ENCODE data around the gene LRRN1.
A peak's percentile ranks its signal among the peaks of the same experiment; 100 is the strongest.

Gene LRRN1

DNA sequence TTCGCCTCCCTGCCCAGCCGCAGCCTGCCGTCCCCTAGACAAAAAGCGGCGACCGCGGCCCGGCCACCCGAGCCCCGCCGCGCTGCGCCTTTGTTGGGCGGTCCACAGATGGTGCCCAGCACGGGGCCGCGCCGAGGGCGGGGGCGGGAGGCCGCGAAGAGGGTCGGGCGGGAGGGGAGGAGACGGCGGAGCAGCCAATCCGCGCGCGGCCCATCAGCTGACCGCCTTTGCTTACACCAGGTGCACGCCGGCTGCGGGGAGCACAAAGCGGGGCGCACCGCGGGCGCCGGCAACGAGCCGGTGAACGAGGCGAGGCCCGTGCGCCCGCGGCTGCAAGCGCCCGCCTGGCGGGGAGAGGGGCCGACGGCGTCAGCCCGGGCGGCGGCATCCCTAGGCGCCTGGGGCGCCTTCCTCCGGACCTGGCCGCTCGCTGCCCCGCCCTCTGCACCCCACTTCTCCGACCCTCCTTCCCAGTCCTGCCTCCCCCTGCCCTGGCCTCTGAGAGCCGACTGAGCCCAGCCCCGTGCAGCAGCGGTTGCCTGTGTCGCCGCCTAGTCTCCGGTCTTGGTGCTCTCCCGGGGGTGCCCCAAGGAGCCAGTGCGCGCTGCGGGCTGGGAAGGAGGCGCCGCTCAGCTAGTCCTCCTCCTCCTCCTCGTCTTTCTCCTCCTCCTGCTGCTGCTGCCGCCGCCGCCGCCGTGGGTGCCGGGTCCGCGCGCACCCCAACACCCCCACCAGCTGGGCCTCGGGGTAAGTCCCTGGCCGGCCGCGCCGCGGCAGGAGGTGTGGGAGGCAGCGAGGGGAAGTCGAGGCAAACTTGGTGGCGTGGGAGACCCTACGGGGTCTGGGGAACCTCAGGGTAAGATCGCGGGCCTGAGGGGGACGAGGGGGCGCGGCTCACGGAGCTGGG lies at the start of gene LRRN1:
LRRN1 (plus strand) TSS at position 259 of the 907 bp plus-strand sequence. CDS start 45,211 bp downstream, outside the sequence.
- peak; percentile 36 for DNase-seq

DNA sequence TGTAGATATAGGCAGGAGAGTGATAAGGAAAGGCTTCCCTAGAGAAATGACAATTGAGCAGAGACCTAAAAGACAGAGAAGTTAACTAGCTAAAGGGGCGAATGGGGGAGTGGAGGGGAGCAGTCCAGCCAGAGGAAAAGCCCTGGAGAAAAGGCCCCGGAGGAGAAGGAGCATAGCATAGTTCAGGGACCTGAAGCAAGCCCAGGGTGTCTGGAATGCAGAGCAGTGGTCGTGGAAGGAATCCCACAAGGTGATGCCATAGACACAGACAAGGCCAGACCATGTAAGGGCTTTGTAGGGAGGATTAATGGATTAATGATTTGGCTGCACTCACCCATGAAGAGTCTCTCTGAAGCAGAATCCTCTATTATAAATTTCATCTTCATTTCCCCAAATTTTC lies 45.8 kb upstream of the LRRN1 start:
- no peak for DNase-seq

DNA sequence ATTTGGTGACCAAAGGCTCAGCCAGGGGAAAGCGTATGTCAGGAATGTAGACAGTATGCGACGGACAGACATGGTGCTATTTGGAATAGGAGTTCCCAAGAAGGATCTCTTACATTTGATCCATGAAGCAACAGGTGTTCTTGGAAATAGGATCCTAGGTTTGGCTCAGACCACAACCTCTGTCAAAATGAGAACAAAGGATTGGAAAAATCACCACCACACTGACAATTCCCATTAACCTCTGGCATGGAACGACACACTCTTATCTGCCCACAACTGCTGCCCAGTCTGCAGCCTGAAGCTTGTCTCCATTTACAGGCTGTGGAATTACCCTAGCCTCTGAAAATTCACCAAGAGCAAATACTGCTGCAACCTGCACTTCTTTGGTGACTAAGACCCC lies 33.6 kb upstream of the LRRN1 start:
- no peak for DNase-seq

DNA sequence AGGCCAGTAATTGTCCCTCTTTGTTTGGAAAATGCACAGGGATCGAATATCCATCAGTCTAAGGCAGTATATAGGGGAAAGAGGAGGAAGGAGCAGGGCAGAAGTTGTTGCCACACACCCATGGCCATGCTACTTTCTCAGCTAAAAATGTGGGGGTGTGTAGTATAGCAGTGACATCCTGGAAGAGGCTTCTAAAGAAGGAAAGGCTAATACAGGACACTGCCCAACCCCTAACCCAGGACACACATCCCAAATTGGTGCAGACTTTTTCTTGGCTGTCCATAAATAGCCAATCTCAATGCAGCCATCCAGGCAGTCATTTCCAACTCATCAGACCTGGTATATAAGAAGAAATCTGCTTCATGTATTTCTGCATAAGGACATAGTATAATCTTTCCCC lies 33.1 kb upstream of the LRRN1 start:
- DNase-seq: no peak

DNA sequence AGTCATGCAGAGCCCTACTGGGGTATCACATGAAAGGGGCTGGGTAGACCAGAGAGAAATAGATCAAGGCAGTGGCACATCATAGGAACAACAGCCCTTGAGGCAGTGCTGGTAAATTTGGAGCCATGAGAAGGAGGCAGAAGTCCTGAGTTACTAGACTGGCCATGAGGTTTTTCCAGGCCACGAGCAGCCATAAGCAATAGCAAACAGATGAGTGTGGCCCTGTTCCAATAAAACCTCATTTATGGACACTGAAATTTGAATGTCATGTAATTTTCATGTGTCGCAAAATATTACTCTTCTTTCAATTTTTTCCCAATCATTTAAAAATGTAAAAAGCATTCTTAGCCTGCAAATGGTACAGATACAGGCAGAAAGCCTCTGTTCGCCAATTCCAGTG lies 28.1 kb upstream of the LRRN1 start:
- no peak for DNase-seq

DNA sequence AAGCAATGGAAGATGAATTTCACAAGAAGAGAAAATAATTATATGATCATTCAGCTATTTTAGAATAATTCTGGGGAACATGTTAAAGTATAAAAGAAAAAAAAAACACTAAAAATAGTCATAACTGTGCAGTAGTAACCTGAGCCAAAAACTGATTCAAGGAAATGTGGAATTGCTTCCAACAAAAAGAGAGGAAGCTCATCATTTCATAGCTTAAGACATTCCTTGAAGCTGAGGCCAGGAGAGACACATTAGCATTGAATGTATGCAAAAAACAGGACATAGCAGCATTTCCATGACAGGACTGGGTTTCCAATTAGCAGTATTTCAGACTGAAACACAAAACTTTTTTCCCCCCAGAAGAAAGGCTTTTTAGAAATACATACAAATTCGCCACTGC lies 27.7 kb upstream of the LRRN1 start:
- no peak for DNase-seq

DNA sequence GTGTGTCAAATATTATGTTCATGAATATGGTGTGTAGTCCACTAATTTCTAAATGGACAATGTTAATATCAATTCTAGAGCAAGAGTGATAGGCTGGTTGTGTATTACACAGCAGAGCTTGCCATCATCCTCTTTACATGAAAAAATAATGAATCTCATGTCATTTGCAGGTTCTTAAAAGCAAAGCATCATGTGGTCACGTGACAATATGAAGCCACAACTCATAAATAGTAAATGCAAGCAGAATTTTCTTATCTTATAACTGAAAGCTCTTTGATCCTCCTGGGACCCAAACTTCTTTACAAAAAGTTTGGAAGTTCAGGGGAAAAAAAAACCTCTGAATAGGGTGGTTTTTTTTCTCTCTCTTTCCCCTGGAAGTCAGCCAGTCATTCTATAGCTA lies 26.9 kb upstream of the LRRN1 start:
- DNase-seq: no peak

DNA sequence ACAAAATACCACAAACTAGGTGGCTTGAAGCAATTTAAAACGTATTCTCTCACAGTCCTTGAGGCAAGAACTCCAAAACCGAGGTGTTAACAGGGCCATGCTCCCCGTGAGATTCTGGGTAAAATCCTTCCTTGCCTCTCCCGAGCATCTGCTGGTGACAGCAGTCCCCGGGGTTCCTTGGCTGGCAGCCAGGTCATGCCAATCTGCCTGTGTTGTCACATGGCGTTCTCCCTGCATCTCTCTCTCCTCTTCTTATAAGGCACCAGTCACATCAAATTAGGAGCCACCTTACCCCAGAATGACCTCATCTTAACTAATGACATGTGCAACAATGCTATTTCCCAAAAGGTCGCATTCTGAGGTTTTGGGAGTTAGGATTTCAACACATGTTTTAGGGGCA lies 26.3 kb upstream of the LRRN1 start:
- no peak for DNase-seq

DNA sequence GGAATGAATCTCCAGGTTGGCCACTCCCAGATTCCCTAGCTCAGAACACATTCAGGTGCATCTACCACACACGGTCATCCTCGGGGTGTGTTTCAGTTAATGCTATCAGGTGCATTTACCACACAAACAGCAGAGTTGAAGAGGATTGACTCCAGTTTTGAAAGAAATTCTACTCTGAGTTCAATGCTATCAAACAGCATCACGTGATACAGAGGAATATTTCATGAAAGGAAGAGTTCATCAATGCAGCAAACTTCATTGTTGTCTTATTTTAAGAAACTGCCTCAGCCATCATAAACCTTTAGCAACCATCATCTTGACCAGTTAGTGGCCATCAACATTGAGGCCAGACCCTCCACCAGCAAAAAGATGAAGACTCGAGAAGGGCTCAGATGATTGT lies 22.6 kb upstream of the LRRN1 start:
- no peak for DNase-seq

DNA sequence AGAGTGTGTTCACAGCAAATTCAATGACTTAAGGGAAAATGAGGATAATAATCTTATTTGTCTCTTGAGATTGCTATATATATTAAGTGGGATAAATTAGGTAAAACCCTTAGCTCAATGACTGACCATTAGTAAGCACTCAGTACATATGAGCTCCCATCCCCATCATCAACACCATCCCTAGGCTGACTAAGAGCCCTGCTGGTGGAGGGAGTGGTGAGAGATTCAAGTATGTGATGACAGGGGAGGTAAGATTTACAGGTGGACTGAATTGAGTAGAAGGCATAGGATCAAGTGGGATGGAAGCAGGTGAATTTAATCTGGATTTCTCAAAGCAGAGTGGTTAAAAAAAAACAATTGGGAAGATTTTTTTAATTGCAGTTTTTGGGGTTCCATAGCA lies 21.0 kb upstream of the LRRN1 start:
- no peak for DNase-seq

DNA sequence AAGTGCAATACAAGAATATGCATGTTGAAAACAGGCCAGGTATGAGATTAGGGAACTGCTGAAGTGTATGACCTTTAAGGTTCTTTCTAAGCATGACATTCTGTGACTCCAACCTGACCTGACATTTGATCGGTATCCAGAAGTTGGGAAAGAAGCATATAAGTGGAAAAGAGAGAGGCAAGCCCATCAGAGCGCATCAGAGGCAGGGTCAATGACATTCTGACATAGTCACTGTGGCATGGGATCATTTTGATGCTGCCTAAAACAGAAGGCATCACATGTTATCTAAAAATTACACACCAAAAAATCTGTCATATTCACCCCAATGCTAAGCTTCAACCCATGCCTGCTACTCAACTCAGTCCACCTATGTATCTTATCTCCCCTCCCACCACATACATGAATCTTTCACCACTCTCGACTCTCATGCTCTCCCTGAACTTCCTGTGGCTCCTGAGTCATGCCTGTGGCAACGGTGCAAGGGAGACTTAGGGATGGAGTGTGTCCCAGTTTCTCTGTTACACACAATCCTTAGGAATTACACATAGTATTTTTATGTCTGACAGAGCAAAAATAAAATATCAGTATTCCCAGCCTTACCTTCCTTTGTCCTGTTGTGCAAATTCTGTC lies 20.5 kb upstream of the LRRN1 start:
- no peak for DNase-seq

DNA sequence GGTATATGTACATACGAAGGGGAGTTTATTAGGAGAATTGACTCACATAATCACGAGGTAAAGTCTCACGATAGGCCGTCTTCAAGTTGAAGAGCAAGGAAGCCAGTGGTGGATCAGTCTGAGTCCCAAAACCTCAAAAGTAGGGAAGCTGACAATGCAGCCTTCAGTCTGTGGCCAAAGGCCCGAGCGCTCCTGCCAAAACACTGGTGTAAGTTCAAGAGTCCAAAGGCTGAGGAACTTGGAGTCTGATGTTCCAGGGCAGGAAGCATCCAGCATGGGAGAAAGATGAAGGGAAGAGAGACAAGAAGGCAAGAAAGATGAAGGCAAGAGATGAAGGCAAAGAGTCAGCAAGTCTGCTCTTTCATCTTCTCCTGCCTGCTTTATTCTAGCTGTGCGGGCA lies 16.8 kb upstream of the LRRN1 start:
- DNase-seq: no peak

DNA sequence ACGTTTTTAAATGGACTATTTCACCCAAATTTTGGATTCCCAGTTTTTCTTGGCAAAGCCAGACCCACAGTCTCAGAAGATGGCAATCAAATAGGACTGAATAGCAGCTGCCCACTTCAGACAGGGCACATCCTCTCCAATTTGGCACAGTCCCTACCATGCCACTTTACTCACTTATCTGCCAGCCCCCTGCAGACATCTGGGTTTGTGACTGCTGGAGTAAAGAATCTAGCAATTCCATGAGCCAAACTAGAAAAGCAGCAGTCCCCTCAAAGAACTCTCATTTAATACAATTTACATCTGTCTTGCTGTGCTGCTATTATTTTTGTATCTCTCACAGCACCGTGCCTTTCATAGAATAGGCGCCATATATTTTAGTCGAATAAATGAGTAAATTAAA lies 16.0 kb upstream of the LRRN1 start:
- DNase-seq: no peak

DNA sequence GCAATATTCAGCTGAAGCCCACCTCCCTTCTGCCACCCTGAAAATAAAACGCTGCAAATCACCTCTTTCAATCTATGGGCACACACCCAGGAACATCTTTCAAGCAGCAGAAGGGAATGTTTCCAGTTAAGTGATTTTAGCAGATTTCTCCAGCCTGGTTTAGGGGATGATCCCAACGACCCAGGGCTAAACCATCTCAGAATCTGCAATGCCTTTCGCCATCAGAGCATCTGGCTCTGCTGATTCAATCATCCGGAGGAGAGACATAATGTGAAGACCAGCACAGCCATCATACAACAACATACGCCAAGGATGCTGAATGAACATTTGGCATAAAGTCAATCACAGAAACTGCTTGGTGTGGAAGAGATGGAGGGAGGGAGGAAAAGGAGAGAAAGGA lies 15.5 kb upstream of the LRRN1 start:
- DNase-seq: no peak

DNA sequence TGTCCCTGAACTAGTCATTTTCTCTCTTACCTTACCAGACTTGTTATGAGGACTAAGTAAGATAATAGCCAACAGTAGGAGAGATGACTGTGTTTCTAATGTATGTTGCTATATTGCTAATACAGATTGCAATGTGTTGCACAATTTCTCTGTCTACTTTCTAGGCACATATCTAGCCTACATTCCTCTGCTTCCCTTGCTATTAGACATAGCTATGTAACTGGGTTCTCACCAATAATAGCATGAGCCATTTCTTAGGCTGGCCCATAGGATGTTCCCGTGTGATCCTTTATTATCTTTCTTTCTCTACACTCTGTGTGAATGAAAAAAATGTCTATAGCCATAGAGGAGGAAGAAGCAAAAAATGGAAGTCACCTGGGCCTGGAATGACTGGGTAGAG lies 6.8 kb upstream of the LRRN1 start:
- DNase-seq: no peak

DNA sequence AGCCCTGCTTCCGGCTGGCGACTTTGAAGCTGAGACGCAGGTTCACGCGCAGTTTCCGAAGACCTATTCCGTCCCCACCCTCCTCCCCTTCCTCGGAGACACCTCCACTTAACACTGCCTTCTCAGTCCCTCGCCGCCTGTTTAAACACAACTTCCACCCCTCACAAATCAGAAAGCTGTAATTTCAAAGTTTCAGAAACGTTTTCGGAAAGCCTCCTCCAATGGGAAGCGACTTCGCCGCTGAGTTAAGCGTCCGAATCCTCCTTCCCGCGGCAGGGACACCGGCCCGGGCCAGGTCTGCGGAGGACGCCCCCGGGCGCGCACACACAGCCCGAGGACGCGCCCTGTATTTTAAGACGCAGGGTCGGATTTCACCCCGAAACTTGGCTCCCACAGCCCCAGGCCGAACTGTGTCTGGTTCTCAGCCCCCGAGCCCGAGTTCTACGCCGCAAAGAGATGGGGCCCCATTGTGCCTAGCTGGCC lies 559 bp upstream of the LRRN1 start:
- DNase-seq: peak; percentile 27

DNA sequence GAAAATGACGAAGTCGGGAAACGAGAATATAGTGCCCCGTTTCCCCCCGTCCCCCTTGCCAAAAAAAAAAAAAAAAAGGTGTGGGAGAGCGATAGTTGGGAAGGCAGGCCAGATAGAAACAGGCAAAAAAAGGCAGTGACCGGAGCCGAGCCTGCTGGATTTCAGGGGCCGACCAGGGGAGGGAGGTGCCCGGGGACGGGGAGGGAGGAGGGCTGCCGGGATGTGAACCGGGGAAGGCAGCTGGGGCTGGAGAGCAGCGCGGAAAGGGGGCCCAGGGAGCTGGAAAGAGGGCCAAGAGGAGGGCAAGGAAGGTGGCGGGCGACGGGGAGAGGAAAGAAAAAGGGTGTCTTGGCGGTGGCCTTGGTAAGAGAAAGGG lies 837 bp downstream of the LRRN1 start:
- no peak for DNase-seq

DNA sequence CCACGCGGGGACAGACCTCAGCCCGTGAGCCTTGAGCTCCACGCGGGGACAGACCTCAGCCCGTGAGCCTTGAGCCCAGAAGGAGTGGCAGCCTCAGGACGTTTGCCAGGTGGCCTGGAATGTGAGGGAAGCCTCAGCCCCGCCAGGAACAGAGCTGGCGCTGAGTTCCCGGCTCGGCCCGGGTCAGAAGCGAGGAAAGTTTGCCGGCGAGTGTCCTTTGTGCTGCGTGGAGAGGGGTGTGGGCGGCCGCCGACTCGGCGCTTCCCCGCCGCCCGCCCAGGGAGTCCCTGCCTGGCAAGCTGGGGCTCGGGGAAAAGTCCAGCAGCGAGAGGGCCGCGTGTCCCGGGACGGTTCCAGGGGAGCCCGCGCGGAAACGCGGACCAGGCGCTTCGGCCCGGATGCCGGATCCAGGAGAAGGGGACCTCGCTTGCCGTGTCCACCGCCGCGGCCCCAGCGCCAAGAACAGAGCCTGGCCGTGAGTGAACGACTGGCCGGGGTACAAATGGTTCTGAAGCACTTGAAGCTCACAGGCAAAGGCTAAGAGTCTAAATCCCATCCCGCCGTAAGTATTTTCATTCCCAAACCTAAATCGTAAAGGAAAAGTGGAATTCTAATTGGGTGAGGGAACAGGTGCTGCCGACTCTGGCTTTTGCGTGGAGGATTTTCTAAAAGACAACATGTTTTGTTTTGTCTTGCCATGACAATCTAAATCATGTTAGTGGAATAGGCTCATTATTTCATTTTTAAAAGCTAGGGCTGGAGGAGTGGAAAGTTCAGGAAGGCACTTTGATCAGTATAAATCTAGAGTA lies 1.7 kb downstream of the LRRN1 start:
- no peak for DNase-seq

DNA sequence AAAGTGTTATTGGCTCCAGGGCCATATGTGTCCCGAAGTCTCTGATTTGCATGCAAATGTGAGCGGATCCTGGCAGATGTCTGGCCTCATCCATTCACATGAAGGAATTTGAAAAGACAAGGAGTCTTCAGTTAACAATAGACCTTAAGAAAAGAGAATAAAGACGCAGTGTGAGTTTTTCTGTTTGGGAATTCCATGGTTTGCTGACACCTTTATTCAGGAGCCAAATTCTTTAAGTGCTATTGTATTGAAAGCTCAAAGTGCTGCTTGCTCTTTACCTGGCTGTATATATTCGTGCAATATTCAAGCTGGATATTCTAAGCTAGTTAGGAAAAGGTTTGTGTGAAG lies 2.2 kb downstream of the LRRN1 start:
- no peak for DNase-seq

DNA sequence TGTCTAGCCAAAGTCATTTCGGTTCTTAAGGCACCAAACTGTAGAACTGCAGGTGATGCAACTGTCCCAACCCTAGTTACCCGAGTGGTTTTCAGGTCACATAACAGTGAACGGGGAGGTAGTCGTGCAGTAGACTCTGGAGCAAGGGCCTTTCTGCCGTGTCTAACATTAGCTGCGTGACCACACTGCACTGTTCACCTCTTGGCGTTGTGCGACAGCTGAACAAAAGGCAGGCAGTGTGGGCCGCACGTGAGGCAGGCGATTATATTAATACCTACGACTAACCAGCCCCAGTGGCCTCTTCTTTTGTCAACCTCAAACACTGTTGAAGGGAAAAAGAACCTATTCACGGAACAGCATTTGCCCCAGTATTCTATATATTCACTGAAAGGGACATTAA lies 2.8 kb downstream of the LRRN1 start:
- no peak for DNase-seq

DNA sequence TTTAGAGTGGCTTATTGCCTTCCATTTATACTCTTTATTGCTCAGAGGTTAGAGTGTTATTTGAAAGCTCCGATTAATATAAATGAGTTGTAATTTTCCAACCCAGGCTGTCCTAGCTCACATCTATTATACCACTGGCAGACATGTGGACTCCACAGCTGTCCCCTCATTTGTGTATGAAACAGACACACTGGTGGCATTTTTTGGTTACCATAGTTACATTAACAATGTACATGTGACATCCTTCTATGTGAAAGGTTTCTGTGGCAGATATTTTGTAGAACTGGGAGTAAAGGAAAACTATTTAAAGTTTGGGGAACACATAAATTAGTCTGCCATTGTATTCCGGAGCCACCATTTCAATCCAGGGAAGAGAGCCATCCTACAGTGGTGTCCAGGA lies 5.3 kb downstream of the LRRN1 start:
- no peak for DNase-seq

DNA sequence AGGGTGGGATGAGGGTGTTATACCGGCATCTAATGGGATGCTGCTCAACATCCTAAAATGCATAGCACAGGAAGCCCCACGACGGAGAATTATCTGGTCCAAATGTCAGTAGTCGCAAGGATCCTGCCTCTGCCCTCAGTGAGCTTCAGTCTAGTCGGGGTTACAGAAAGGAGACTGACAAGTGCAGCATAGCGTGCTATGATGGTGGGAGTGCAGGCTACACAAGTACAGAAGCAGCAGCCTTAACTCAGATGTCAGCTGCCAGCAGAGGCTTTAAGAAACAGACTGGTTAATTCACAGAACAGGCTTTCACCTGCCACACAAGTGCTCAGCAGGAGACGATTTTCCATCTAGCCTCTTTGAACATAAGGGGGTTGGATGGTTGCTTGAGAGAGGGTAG lies 6.9 kb downstream of the LRRN1 start:
- no peak for DNase-seq

DNA sequence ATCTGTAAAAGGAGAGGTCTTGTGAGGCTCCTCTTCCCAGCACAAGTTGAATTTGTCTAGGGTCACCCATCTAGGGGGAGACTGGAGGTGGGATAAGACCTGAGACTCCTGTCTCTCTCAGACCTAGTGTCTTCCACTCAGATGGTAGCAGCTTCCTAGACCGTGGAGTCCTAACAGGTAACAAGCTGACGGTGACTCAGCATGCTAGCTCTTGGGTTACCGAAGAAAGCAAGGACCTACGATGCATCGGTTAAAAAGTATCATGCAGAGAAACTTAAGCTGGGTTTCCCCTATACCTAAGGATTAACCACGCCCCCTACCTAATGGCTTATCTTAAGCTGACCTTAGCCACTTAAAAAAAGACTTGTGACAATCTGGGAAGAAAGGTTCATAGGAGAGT lies 7.6 kb downstream of the LRRN1 start:
- DNase-seq: no peak

DNA sequence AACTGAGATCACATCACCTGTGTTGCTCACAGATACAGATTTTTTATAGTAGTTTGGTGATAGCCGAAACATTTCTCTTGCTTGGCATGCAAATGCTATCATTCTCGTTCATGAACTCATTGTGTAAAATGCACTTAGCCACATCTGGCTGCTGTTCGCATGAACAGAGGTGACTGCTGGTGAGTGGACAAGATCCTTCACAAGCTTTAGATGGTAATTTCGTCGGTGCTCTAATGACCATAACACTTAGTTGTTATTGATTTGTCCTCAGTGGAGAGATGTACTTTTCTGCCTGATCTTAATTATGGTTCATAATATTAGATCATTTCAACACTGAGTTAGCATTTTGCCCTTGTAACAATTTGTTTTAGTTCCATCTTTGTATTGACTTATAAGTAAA lies 13.8 kb downstream of the LRRN1 start:
- DNase-seq: no peak

All from CD4-positive, alpha-beta T cell treated with Interleukin-10 for 1 hour (primary cell).